ENCODE data around the gene TMF1. TPM values are rescaled to one million over a fixed set of nuclear protein-coding genes. Genes with fewer than 3 reads are reported as not detected.
A peak's percentile ranks its signal among the peaks of the same experiment; 100 is the strongest.

The TMF1 gene
- 19.3 and 20.1 TPM in 2 replicates for total RNA-seq

GRCh38 chr3:69051756-69052471 is at the start of gene TMF1:
Gene TMF1 (minus strand): TSS chr3:69052333. CDS start chr3:69052086, 247 bp downstream.
- TF ChIP-seq CTCF (IDR thresholded peaks at IDR 0.05; ENCODE audit: insufficient read depth, low read length, poor library complexity, severe bottlenecking): no peak
- peak; percentile 98 for DNase-seq (ENCODE audit: low read depth)
- Histone ChIP-seq H3K4me3 (ENCODE audit: low read depth, low read length) (peak within 1 kb of the TSS; percentile 82), H3K27me3 (ENCODE audit: control insufficient read depth, insufficient read depth, low read length) (no peaks in the 10 kb centered on the region), H3K36me3 (ENCODE audit: control insufficient read depth, insufficient read depth, low read length) (peaks cover 1% of the 10 kb centered on the region)

GRCh38 chr3:69099576-69099975 is 47.4 kb upstream of the TMF1 start:
- H3K36me3 ChIP-seq (ENCODE audit: control insufficient read depth, insufficient read depth, low read length): no peaks in the 10 kb centered on the region
- no peaks in the 10 kb centered on the region for H3K27me3 ChIP-seq (ENCODE audit: control insufficient read depth, insufficient read depth, low read length)
- no peak overlapping the region for H3K4me3 ChIP-seq (ENCODE audit: low read depth, low read length)
- TF ChIP-seq CTCF (IDR thresholded peaks at IDR 0.05; ENCODE audit: insufficient read depth, low read length, poor library complexity, severe bottlenecking): no peak
- DNase-seq (ENCODE audit: low read depth): no peak

GRCh38 chr3:69097407-69098086 is 45.4 kb upstream of the TMF1 start:
- Histone ChIP-seq H3K4me3 (ENCODE audit: low read depth, low read length) (no peak overlapping the region), H3K27me3 (ENCODE audit: control insufficient read depth, insufficient read depth, low read length) (no peaks in the 10 kb centered on the region), H3K36me3 (ENCODE audit: control insufficient read depth, insufficient read depth, low read length) (no peaks in the 10 kb centered on the region)
- no peak for TF ChIP-seq CTCF (IDR thresholded peaks at IDR 0.05; ENCODE audit: insufficient read depth, low read length, poor library complexity, severe bottlenecking)
- no peak for DNase-seq (ENCODE audit: low read depth)

GRCh38 chr3:69096299-69096698 is 44.2 kb upstream of the TMF1 start:
- H3K27me3 ChIP-seq (ENCODE audit: control insufficient read depth, insufficient read depth, low read length): no peaks in the 10 kb centered on the region
- no peak for DNase-seq (ENCODE audit: low read depth)
- TF ChIP-seq CTCF (IDR thresholded peaks at IDR 0.05; ENCODE audit: insufficient read depth, low read length, poor library complexity, severe bottlenecking): no peak

GRCh38 chr3:69095636-69096035 is 43.5 kb upstream of the TMF1 start:
- no peaks in the 10 kb centered on the region for H3K27me3 ChIP-seq (ENCODE audit: control insufficient read depth, insufficient read depth, low read length)
- no peak for DNase-seq (ENCODE audit: low read depth)
- H3K4me3 ChIP-seq (ENCODE audit: low read depth, low read length): no peak overlapping the region
- H3K36me3 ChIP-seq (ENCODE audit: control insufficient read depth, insufficient read depth, low read length): no peaks in the 10 kb centered on the region
- TF ChIP-seq CTCF (IDR thresholded peaks at IDR 0.05; ENCODE audit: insufficient read depth, low read length, poor library complexity, severe bottlenecking): no peak

More at GRCh38 chr3:69096299-69096698, 44.2 kb upstream of the TMF1 start:
- Histone ChIP-seq H3K36me3 (ENCODE audit: control insufficient read depth, insufficient read depth, low read length) (no peaks in the 10 kb centered on the region), H3K4me3 (ENCODE audit: low read depth, low read length) (no peak overlapping the region)
